Thoracic aorta (tissue), 2 donors: ENCODE data around the gene CDK5RAP2. TPM values are rescaled to one million over a fixed set of nuclear protein-coding genes. Genes with fewer than 3 reads are reported as not detected.

Experiments
- ATAC-seq: fragments of 150-250 bp; one replicate; pipeline ENCODE4 v1.8.0; 2017; ENCODE audit warnings: low read depth; ENCODE audit not compliant: insufficient number of reproducible peaks, low FRiP score
- DNase-seq: peaks from one replicate; pipeline ENCODE4 v3.0.0-alpha.2; 2020; ENCODE audit warnings: low spot score
- H3K27ac ChIP-seq, 2 donors: fragments of 200-600 bp; sonication (generic); 1 replicate in 1 of 2; 2 replicates in 1 of 2; pipeline ENCODE4 v1.5.1; 2016; ENCODE audit warnings: mild to moderate bottlenecking in 2 of 2, moderate library complexity in 2 of 2
- H3K27me3 ChIP-seq: fragments of 200-600 bp; sonication (generic); replicated peaks from 2 replicates; pipeline ENCODE4 v1.6.0; 2016; ENCODE audit warnings: mild to moderate bottlenecking; ENCODE audit not compliant: insufficient read depth
- H3K36me3 ChIP-seq: fragments of 200-600 bp; sonication (generic); one replicate; pipeline ENCODE4 v1.5.1; 2016
- H3K4me1 ChIP-seq, 2 donors: fragments of 200-600 bp; sonication (generic); 1 replicate in 1 of 2; 2 replicates in 1 of 2; pipeline versions ENCODE4 v1.5.1 to v1.6.0; 2016; ENCODE audit warnings: low read depth in 2 of 2, mild to moderate bottlenecking in 1 of 2; ENCODE audit not compliant: control insufficient read depth in 1 of 2
- H3K4me3 ChIP-seq: fragments of 200-600 bp; sonication (generic); 2 replicates; pipeline ENCODE4 v1.5.1; 2016; ENCODE audit warnings: mild to moderate bottlenecking
- H3K9me3 ChIP-seq: fragments of 200-600 bp; sonication (generic); 2 replicates; pipeline ENCODE4 v1.5.1; 2016
- CTCF ChIP-seq: fragments of 200-600 bp; sonication (generic); IDR thresholded peaks from one replicate; pipeline ENCODE4 v1.5.1; 2019; ENCODE audit warnings: antibody characterized with exemption
- total RNA-seq, 2 donors: library from RNA; depleted of rRNA; stranded (reverse); fragments of >200 nt; gene quantifications; one replicate each; pipeline versions ENCODE4 v1.1.0 to v1.2.3, GENCODE V29; 2016

The CDK5RAP2 gene
- total RNA-seq, 2 donors from 2014 or later: 67.8 to 132 TPM

- Histone ChIP-seq H3K27ac (no peak overlapping the region), H3K9me3 (no peaks in the 10 kb centered on the region), H3K27me3 (no peaks in the 10 kb centered on the region), H3K4me1 (no peaks in the 10 kb centered on the region), H3K4me3 (no peak overlapping the region), H3K36me3 (peaks cover 24% of the 10 kb centered on the region)
- TF ChIP-seq CTCF: no peak
- DNase-seq: no peak
- ATAC-seq: no peak
Observed at GRCh38 chr9:120545701-120546550, 34.0 kb downstream of the CDK5RAP2 start.

GRCh38 chr9:120544441-120544840 is 35.5 kb downstream of the CDK5RAP2 start:
- Histone ChIP-seq H3K27me3 (no peaks in the 10 kb centered on the region), H3K27ac (no peak overlapping the region), H3K36me3 (peaks cover 24% of the 10 kb centered on the region), H3K4me3 (no peak overlapping the region), H3K4me1 (no peaks in the 10 kb centered on the region), H3K9me3 (no peaks in the 10 kb centered on the region)
- DNase-seq (no peak), ATAC-seq (no peak)
- TF ChIP-seq CTCF: no peak

GRCh38 chr9:120542701-120543490 is 37.1 kb downstream of the CDK5RAP2 start:
- no peak for ATAC-seq
- Histone ChIP-seq H3K27me3 (no peaks in the 10 kb centered on the region), H3K9me3 (no peaks in the 10 kb centered on the region), H3K27ac (no peak overlapping the region), H3K4me1 (no peaks in the 10 kb centered on the region), H3K4me3 (no peak overlapping the region), H3K36me3 (peaks cover 21% of the 10 kb centered on the region)
- no peak for TF ChIP-seq CTCF
- no peak for DNase-seq

GRCh38 chr9:120541921-120542320 is 38.0 kb downstream of the CDK5RAP2 start:
- DNase-seq (no peak), ATAC-seq (no peak)
- Histone ChIP-seq H3K4me3 (no peak overlapping the region), H3K4me1 (no peaks in the 10 kb centered on the region), H3K27ac (no peak overlapping the region), H3K27me3 (no peaks in the 10 kb centered on the region), H3K36me3 (peaks cover 16% of the 10 kb centered on the region), H3K9me3 (no peaks in the 10 kb centered on the region)
- TF ChIP-seq CTCF: no peak

- TF ChIP-seq CTCF: no peak
- Histone ChIP-seq H3K36me3 (peaks cover 20% of the 10 kb centered on the region), H3K4me1 (no peaks in the 10 kb centered on the region), H3K4me3 (no peak overlapping the region), H3K9me3 (no peaks in the 10 kb centered on the region), H3K27me3 (no peaks in the 10 kb centered on the region), H3K27ac (no peak overlapping the region)
- DNase-seq (no peak), ATAC-seq (no peak)
Observed at GRCh38 chr9:120539951-120540350, 40.0 kb downstream of the CDK5RAP2 start.
